HEK293T (cell line): Measurements from ENCODE around the gene DGLUCY.

Source experiments
- BHLHE40 ChIP-seq: fragments of 450-650 bp; IDR thresholded peaks from 2 replicates; pipeline ENCODE4 v1.6.1; 2016; ENCODE audit warnings: mild to moderate bottlenecking, moderate library complexity, borderline replicate concordance
- FOXA1 ChIP-seq: fragments of 450-650 bp; IDR thresholded peaks from 2 replicates; pipeline ENCODE4 v1.6.1; 2016; ENCODE audit warnings: mild to moderate bottlenecking
- FOXK2 ChIP-seq: fragments of 450-650 bp; IDR thresholded peaks from 2 replicates; pipeline ENCODE4 v1.6.1; 2016; ENCODE audit warnings: mild to moderate bottlenecking
- FOXM1 ChIP-seq: fragments of 450-650 bp; IDR thresholded peaks from 2 replicates; pipeline ENCODE4 v1.6.1; 2017; ENCODE audit warnings: mild to moderate bottlenecking, borderline replicate concordance
- PKNOX1 ChIP-seq: fragments of 450-650 bp; IDR thresholded peaks from 2 replicates; pipeline ENCODE4 v1.6.1; 2016
- SP1 ChIP-seq: fragments of 450-650 bp; IDR thresholded peaks from 2 replicates; pipeline ENCODE4 v1.6.1; 2017
- TARDBP ChIP-seq: fragments of 450-650 bp; IDR thresholded peaks from 2 replicates; pipeline ENCODE4 v1.6.1; 2016

DNA sequence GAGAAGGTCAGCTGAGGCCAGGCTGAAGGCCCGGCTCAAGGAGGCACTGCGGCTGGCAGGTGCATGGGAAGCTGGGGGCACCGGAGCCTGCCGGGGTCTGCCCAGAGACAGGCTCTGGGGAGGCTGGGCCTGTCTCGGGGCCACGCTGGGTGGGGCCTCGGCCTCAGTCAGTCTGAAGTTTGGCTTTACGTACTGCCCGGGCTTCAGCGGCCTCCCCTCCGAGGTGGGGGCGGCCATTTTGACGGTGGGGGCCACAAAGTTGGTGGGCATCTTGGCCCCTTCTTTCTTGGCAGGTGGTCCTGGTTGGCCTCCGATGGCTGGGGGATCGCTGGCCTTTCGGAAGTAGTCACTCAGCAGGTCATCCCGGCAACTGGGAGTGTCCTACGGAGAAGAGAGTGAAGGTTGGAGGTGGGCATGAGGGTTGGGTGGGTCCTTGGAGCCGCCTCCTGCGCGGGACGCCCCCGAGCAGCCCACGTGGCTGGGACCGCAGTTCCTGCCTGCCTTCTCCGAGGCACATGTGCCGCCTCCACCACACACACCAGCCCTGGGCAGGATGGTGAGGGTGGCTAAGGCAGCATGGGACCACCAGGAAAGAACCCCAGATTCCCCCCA lies 159.5 kb downstream of the DGLUCY start:
- TF ChIP-seq FOXA1 (no peak), FOXM1 (no peak), BHLHE40 (no peak), SP1 (no peak), PKNOX1 (no peak), TARDBP (no peak), FOXK2 (no peak)
